Measurements from ENCODE around the gene SNAPC2.

Gene SNAPC2

GRCh38 chr19:7971553-7972520 lies 51.7 kb downstream of the SNAPC2 start:
- no peak for DNase-seq
